HT1080 (cell line): ENCODE results near the gene SLC6A2. TPM values are rescaled to one million over a fixed set of nuclear protein-coding genes. Genes with fewer than 3 reads are reported as not detected.

Source experiments
- DNase-seq: peaks from one replicate; pipeline ENCODE4 v3.0.0-alpha.2; 2015; ENCODE audit warnings: low read depth
- total RNA-seq: library from RNA; depleted of rRNA; stranded (reverse); fragments of >200 nt; shearing (Covaris generic); gene quantifications from 2 replicates; pipeline ENCODE4 v1.2.3, GENCODE V29; 2014

The SLC6A2 gene
- total RNA-seq, 1 experiment from 2014 or later: not detected

DNA sequence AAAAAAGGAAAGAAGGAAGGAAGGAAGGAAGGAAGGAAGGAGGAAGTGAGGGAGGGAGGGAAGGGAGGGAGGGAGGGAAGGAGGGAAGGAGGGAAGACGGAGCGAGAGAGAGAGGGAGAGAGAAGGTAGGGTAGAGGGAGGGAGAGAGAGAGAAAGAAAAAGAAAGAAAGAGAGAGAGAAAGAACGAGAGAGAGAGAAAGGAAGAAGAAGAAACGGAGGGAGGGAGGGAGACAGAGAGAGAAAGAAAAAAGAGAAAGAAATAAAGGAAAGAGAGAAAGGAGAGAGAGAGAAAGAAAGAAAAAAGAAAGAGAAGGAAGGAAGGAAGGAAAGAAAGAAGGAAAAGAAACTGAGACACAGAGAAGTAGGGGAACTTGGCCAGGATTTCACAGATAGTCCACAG lies 8.4 kb upstream of the SLC6A2 start:
- DNase-seq: no peak

DNA sequence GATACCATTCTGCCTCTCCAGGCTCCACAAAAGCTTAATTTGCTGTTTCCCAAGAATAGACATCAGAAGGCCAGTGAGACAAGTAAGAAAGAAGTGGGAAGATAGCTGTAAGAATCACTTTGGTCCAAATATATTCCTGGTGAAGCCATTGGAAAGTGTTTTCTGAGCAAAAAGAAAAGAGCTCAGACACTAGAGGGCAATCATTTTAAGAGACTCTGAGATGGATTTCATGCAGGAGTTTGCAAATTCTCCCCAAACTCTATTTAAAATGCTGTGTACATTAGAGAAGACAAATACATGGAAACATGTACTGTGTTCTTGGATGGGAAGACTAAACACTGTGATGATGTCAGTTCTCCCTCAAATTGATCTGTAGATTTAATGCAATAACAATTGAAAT lies 8.0 kb upstream of the SLC6A2 start:
- no peak for DNase-seq

GRCh38 chr16:55651841-55652824 lies 3.7 kb upstream of the SLC6A2 start:
- DNase-seq: no peak

GRCh38 chr16:55653106-55653505 lies 2.7 kb upstream of the SLC6A2 start:
- no peak for DNase-seq

- DNase-seq: no peak
These were observed 349 bp upstream of the SLC6A2 start for GRCh38 chr16:55655381-55655896.

DNA sequence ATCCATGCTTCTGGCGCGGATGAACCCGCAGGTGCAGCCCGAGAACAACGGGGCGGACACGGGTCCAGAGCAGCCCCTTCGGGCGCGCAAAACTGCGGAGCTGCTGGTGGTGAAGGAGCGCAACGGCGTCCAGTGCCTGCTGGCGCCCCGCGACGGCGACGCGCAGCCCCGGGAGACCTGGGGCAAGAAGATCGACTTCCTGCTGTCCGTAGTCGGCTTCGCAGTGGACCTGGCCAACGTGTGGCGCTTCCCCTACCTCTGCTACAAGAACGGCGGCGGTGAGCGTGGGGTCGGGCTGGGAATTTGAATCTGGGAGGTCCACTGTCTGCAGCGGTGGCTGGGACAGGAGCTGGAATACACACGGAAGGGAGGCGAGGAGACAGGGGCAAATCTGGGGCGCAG lies 904 bp downstream of the SLC6A2 start:
- no peak for DNase-seq

DNA sequence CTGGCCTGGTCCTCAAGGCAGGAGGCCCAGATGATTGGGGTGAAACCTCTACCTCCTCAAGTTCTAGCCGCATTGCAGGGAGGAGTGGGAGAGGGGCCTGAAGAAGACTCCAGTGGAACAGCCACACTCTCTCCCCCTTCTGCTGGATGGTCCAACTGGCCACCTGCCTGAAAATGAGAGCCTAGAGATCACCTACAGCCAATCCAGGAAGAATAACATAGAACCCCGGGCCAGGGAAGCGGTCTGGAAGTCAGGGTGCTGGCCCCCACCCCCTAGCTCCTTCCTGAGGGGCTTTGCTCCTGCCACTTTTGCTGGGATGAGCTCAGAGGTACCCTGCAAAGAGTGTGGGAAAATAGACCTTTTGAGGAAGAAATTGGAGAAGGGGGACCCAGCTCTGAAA lies 1.8 kb downstream of the SLC6A2 start:
- no peak for DNase-seq

- DNase-seq: no peak
These were observed 3.2 kb downstream of the SLC6A2 start for GRCh38 chr16:55658898-55659420.

DNA sequence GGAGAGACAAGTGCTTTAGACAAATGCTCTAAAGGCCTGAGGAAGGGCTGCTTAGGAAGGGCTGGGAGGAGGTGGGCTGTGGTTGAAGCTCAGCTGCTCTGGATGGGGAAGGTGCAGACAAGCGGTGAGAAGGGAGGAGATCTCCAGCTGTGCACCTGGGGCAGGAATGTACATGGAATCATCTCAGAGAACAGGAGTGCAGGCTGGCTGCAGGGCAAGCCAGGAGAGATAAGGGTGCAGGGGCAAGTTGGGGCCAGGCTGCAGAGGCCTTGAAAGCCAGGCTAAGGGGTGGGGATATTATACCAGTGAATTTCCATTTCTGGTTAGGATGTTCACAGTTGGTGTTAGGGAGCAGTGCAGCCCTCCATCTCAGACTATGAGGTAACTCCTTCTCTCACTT lies 4.2 kb downstream of the SLC6A2 start:
- DNase-seq: no peak

DNA sequence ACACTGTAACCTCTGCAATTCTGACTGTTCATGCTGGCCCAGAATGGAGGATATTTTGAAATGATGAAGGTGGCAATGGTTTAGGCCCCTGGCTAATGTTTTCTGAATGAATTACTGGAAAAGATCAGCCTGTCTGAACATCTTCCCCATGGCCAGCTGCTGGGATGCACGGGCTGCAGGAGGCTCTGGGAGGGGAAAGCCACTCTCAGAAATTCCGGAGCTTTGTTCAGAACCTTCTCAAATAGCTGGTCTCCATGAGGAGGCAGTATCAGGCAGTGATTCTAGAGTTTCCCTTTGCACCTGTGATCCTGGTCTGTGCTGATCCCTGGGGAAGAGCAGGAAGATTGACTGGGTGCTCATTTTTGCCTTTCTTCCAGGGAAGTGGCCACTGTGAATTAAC lies 5.0 kb downstream of the SLC6A2 start:
- DNase-seq: no peak

DNA sequence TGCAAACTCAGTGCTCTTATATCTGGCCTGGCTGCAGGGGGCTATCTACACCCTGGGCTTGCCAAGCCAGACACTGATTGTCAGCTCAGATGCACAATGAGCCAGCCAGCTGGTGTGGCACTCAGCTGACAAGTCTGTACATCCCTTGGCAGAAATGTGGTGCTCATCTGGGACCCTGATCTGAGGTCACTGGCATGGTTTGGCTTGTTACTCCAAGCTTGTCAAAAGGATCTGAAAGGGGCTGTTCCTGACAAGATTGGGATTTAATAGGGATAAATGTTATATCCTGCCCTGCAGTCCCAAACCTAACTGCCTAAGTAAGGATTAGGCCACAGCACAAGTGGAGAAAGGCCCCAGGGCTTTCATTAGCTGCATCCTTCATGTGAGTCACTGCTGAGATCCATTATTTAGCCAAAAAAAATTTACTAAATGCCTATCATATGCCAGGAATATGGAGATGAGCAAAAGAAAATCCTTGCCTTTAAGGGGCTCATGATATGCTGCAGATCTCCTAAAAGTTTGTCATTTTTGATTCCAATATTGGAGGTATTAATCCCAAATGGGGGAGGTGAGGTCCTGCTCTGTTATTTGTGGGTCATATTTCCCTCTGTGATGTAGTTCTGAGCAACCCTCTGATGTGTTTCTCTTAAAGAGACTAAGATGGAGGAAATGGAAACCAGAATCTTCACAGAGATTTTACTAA lies 6.3 kb downstream of the SLC6A2 start:
- DNase-seq: no peak

DNA sequence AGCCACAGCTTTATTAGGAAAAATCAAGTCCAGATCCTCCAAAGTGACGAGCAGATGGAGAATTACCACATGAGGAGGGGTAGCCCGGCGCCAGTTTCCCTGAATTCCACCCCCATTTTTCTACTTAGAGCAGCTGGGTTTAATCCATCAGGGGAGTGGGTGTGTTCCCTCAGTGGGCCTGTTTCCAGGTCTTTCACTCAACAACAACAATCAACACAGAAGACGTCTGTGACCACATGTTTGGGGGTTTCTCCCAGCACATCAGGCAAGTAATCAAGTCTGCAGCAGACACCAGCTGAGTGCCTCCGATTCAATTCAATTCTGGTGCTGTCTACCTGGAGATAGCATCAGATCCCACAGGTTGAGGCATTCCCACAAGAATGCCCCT lies 6.8 kb downstream of the SLC6A2 start:
- DNase-seq: no peak

GRCh38 chr16:55663225-55663624 lies 7.4 kb downstream of the SLC6A2 start:
- no peak for DNase-seq

- no peak for DNase-seq
These were observed 8.2 kb downstream of the SLC6A2 start for GRCh38 chr16:55663765-55664677.

GRCh38 chr16:55664786-55665407 lies 9.1 kb downstream of the SLC6A2 start:
- DNase-seq: no peak

DNA sequence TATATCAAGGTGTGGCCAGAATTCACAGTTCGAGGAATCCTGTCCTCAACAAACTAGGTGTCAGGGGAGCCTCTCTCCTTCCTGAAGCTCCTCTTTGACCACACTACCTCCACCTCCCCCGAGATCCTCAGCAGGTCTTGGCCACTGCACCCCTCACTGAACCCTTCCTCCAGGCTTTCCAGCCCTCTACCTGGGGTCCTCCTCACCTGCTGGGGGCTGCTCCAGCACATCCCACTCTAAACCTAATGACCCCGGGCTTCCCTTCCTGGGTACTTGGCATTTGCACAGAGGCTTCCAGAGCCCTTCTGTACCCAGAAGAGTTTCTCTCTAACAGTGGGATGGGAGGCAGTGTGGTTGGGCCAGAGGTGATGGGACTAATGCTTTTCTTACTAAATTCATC lies 9.7 kb downstream of the SLC6A2 start:
- no peak for DNase-seq

DNA sequence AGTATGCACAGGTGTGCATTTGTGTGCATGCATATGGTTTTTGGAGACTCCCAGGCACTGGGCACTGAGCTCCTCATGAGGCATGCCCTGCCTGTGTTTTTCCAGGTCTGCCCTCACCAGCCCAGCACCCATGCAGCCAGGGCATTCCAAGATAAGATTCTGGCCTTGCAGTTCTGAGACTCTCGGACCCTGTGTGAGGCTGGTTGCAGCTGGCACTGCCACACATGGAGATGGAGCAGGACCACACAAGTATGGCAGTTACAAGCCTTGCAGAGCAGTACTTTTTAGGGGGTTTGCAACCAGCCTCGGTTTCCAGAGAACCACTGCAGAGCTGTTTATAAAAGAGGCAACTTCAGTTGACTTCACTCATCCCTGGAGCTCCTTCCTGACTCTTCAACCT lies 10.2 kb downstream of the SLC6A2 start:
- no peak for DNase-seq

- DNase-seq: no peak
These were observed 12.0 kb downstream of the SLC6A2 start for GRCh38 chr16:55667753-55668152.

DNA sequence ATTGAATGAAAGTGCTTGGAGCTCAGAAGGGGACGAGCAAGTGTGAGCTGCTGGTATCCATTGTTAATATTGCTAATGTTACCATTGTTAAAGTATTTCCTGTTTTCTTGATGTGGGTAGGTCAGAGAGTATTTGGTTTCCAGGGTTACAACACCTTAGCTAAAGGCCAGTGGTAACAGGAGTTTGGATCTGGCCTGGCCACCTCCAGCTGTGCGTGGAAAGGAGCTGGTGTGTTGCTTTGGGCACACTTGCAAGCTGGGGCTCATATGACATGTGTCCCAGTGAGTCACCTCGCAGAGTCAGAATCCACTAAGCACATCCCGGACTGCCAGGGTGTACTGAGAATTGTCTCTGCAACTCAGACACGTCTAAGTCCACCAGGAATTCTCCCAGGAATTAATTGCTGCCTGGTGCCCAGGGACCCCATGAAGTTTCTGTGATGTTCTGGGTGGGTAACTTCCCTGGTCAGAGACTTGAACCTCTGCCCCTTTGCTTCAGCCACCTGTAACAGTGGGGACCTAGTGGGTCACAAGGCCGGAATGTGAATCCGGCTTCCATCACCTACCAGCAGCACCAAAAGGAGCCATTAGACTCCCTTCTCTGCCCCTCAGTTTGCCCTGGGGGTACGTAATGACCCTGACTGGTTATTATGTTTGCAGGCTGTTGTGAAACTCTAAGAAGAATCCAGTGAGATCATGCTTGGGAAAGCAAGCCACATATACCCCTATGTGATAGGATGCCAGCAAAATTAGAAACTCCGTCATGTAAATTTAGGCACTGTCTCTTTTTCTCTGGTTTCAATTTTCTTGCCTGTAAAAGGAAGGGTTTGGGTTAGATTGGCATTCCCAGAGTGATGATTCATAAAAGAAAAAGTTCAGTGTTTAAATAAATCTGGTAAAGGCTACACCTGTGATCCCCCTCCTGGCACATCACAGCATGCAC lies 12.8 kb downstream of the SLC6A2 start:
- DNase-seq: peak; percentile 41
